CD14-positive monocyte (primary cell): ENCODE results near the gene TTC23. TPM values are rescaled to one million over a fixed set of nuclear protein-coding genes. Genes with fewer than 3 reads are reported as not detected.

Experiments used
- DNase-seq, 3 donors: peaks; one replicate each; pipeline ENCODE4 v3.0.0-alpha.2; 2011 to 2022
- H2AFZ ChIP-seq: 2 replicates; pipeline ENCODE4 v1.6.0; 2012; ENCODE audit warnings: mild to moderate bottlenecking, low read depth, low read length, inconsistent platforms; ENCODE audit not compliant: insufficient read depth, poor library complexity, severe bottlenecking
- H3K27ac ChIP-seq, 2 donors: 1 replicate in 1 of 2; 2 replicates in 1 of 2; pipeline ENCODE4 v1.5.1; 2012 to 2013; ENCODE audit warnings: low read length in 2 of 2, control low read depth in 1 of 2, inconsistent platforms in 1 of 2, low read depth in 1 of 2, mild to moderate bottlenecking in 1 of 2
- H3K27me3 ChIP-seq, 2 donors: one replicate each; pipeline versions ENCODE4 v1.6.0 to v1.6.1; 2011 to 2013; ENCODE audit warnings: low read length in 2 of 2; ENCODE audit not compliant: control insufficient read depth in 2 of 2, insufficient read depth in 2 of 2
- H3K36me3 ChIP-seq, 2 donors: replicated peaks in 1 of 2; 1 replicate in 1 of 2; 2 replicates in 1 of 2; pipeline versions ENCODE4 v1.5.1 to v1.6.1; 2012 to 2013; ENCODE audit warnings: low read length in 2 of 2, control low read depth in 1 of 2, inconsistent platforms in 1 of 2, mild to moderate bottlenecking in 1 of 2; ENCODE audit not compliant: insufficient read depth in 2 of 2, control insufficient read depth in 1 of 2
- H3K4me1 ChIP-seq, 2 donors: 1 replicate in 1 of 2; 2 replicates in 1 of 2; pipeline versions ENCODE4 v1.5.1 to v1.6.1; 2012 to 2013; ENCODE audit warnings: low read length in 2 of 2, control low read depth in 1 of 2, inconsistent platforms in 1 of 2, mild to moderate bottlenecking in 1 of 2, moderate library complexity in 1 of 2; ENCODE audit not compliant: insufficient read depth in 2 of 2, control insufficient read depth in 1 of 2
- H3K4me2 ChIP-seq: replicated peaks from 2 replicates; pipeline ENCODE3; 2012; ENCODE audit warnings: low read length, moderate library complexity, mild to moderate bottlenecking; ENCODE audit not compliant: poor library complexity, severe bottlenecking; ENCODE audit errors: extremely low read depth
- H3K4me3 ChIP-seq, 3 experiments: fragments of 200-600 bp in 1 of 3; sonication (generic) in 1 of 3; replicated peaks in 1 of 3; 1 replicate in 2 of 3; 2 replicates in 1 of 3; pipeline ENCODE4 v1.5.1; 2011 to 2013; ENCODE audit warnings: low read length in 3 of 3, mild to moderate bottlenecking in 3 of 3, control low read depth in 2 of 3, low read depth in 2 of 3, inconsistent platforms in 1 of 3, moderate library complexity in 1 of 3
- H3K79me2 ChIP-seq: 2 replicates; pipeline ENCODE4 v1.6.0; 2012; ENCODE audit warnings: mild to moderate bottlenecking, control low read depth, inconsistent platforms, low read length, moderate library complexity; ENCODE audit not compliant: insufficient read depth
- H3K9ac ChIP-seq: 2 replicates; pipeline ENCODE4 v1.6.0; 2017; ENCODE audit warnings: low read length, mild to moderate bottlenecking; ENCODE audit not compliant: insufficient read depth, poor library complexity, severe bottlenecking
- H3K9me3 ChIP-seq, 2 donors: replicated peaks in 1 of 2; 1 replicate in 1 of 2; 2 replicates in 1 of 2; pipeline versions ENCODE4 v1.5.1 to v1.6.1; 2012 to 2013; ENCODE audit warnings: low read length in 2 of 2, control low read depth in 1 of 2; ENCODE audit not compliant: control insufficient read depth in 1 of 2, insufficient read depth in 1 of 2
- H4K20me1 ChIP-seq: 2 replicates; pipeline ENCODE4 v1.6.0; 2012; ENCODE audit warnings: mild to moderate bottlenecking, low read length, control low read depth, moderate library complexity; ENCODE audit not compliant: insufficient read depth
- H3K27ac Mint-ChIP-seq, 7 donors: one replicate each; pipeline ENCODE4 v1.8.0; 2020; ENCODE audit warnings: mild to moderate bottlenecking in 7 of 7, mixed read lengths in 7 of 7, moderate library complexity in 6 of 7, inconsistent platforms in 2 of 7
- H3K27me3 Mint-ChIP-seq, 3 donors: one replicate each; pipeline ENCODE4 v1.8.0; 2021 to 2022; ENCODE audit warnings: low read depth in 3 of 3, mild to moderate bottlenecking in 3 of 3, mixed read lengths in 3 of 3, moderate library complexity in 3 of 3, inconsistent platforms in 1 of 3
- H3K36me3 Mint-ChIP-seq, 2 donors: one replicate each; pipeline ENCODE4 v1.8.0; 2020; ENCODE audit warnings: mixed read lengths in 2 of 2, inconsistent platforms in 1 of 2, mild to moderate bottlenecking in 1 of 2
- H3K4me1 Mint-ChIP-seq: one replicate; pipeline ENCODE4 v1.8.0; 2020; ENCODE audit warnings: mild to moderate bottlenecking, mixed read lengths
- H3K4me3 Mint-ChIP-seq, 2 donors: one replicate each; pipeline ENCODE4 v1.8.0; 2020; ENCODE audit warnings: mild to moderate bottlenecking in 2 of 2, mixed read lengths in 2 of 2, moderate library complexity in 1 of 2
- H3K9me3 Mint-ChIP-seq, 7 donors: one replicate each; pipeline ENCODE4 v1.8.0; 2020 to 2022; ENCODE audit warnings: mixed read lengths in 7 of 7, mild to moderate bottlenecking in 6 of 7, moderate library complexity in 6 of 7, inconsistent platforms in 2 of 7
- WGBS: methylation state at CpG from one replicate; pipeline ENCODE4 v1.1.5; 2013; ENCODE audit warnings: missing lambda C conversion rate; ENCODE audit not compliant: insufficient coverage; 5-methylcytosine and 5-hydroxymethylcytosine counted together
- intact Hi-C, 2 donors: fragments of 100-400 bp; cut with micrococcal nuclease; formaldehyde crosslinking; loops; one replicate each; pipeline versions ENCODE4 v1.15.0 to v1.15.1; 2023
- polyA plus RNA-seq, 3 donors: library from polyadenylated mRNA; depleted of rRNA in 1 of 3; unstranded in 2 of 3; stranded (reverse) in 1 of 3; fragments of 300-500 nt in 2 of 3; fragments of >200 nt in 1 of 3; fragmentation: Illumina TruSeq in 2 of 3; gene quantifications; 1 replicate in 2 of 3; 2 replicates in 1 of 3; pipeline ENCODE4 v1.2.3, GENCODE V29; 2012 to 2021
- TF ChIP-seq, protein P1 (sequence below): fragments of 200-600 bp; IDR thresholded peaks from one replicate; pipeline ENCODE4 v1.8.0; 2022; ENCODE audit warnings: antibody characterized with exemption, mild to moderate bottlenecking

Gene TTC23
- polyA plus RNA-seq, 3 donors = 0.51 to 0.55 TPM; not detected in 1

DNA sequence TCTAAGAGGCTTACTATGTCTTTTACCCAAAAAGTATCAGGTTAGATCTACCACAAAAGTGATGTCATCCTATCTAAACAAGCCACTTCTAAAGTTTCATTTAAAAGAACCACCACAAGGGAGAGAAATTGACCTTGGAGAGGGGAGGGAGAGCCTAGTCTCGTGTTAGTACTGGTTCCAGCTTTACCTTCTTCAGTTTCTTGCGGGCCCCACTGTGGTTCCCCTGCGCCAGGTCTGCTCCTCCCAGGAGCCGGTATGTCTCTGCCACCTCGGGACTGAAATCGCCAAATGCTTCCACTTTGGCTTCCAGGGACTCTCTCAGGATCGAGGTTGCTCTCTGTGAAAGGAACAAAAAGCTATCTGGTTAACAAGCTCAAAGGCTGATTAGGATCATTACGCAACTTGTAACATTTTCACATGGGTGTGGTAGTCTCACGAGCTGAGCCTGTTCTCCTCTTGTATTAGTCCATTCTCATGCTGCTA, 93.4 kb downstream of the TTC23 start:
- 81% methylated on average over 9 of the region's 9 CpGs for WGBS
- Mint-ChIP-seq H3K4me3 (no peak overlapping the region), H3K27ac (no peak overlapping the region), H3K4me1 (peaks cover 1% of the 10 kb centered on the region), H3K27me3 (peaks cover 0 to 2% (median 2%) of the 10 kb centered on the region in 3 donors), H3K36me3 (peaks cover 0 to 7% of the 10 kb centered on the region in 2 donors), H3K9me3 (peaks cover 0 to 6% (median 2%) of the 10 kb centered on the region in 7 donors)
- H3K4me1 ChIP-seq = no peaks in the 10 kb centered on the region
- H3K36me3 ChIP-seq = no peaks in the 10 kb centered on the region
- H4K20me1 ChIP-seq = no peaks in the 10 kb centered on the region
- no peak for DNase-seq
- no peak overlapping the region for H2AFZ ChIP-seq
- H3K4me3 ChIP-seq = no peak overlapping the region
- TF ChIP-seq, protein P1, sequence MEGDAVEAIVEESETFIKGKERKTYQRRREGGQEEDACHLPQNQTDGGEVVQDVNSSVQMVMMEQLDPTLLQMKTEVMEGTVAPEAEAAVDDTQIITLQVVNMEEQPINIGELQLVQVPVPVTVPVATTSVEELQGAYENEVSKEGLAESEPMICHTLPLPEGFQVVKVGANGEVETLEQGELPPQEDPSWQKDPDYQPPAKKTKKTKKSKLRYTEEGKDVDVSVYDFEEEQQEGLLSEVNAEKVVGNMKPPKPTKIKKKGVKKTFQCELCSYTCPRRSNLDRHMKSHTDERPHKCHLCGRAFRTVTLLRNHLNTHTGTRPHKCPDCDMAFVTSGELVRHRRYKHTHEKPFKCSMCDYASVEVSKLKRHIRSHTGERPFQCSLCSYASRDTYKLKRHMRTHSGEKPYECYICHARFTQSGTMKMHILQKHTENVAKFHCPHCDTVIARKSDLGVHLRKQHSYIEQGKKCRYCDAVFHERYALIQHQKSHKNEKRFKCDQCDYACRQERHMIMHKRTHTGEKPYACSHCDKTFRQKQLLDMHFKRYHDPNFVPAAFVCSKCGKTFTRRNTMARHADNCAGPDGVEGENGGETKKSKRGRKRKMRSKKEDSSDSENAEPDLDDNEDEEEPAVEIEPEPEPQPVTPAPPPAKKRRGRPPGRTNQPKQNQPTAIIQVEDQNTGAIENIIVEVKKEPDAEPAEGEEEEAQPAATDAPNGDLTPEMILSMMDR = no peak
- no peaks in the 10 kb centered on the region for H3K9me3 ChIP-seq
- no peak overlapping the region for H3K9ac ChIP-seq
- no peaks in the 10 kb centered on the region for H3K27me3 ChIP-seq
- no peaks in the 10 kb centered on the region for H3K79me2 ChIP-seq
- intact Hi-C loops = no loop called here
- H3K4me2 ChIP-seq = no peak overlapping the region
- H3K27ac ChIP-seq = no peak overlapping the region

DNA sequence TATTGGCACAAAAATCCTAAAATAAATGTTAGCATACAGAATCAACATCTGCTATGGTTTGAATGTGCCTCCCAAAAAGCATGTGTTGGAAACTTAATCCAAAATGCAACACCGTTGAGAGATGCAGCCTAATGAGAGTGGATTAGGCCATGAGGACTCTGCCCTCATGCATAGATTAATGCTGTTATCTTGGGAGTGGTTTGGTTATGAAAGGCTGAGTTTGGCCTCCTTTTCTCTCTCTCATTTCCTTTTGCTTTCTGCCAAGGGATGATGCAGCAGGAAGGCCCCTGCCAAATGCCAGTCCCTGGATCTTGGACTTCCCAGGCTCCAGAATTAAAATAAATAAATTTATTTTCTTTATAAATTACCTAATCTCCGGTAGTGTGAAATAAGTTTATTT, 95.1 kb downstream of the TTC23 start:
- no peak for DNase-seq
- Mint-ChIP-seq H3K27ac (no peak overlapping the region), H3K27me3 (peaks cover 0 to 2% (median 2%) of the 10 kb centered on the region in 3 donors), H3K36me3 (peaks cover 0 to 6% of the 10 kb centered on the region in 2 donors), H3K4me3 (no peak overlapping the region), H3K9me3 (peaks cover 0 to 6% (median 2%) of the 10 kb centered on the region in 7 donors), H3K4me1 (peaks cover 1% of the 10 kb centered on the region)
- Histone ChIP-seq H3K4me1 (no peaks in the 10 kb centered on the region), H3K27ac (no peak overlapping the region), H3K27me3 (no peaks in the 10 kb centered on the region), H2AFZ (no peak overlapping the region), H4K20me1 (no peaks in the 10 kb centered on the region), H3K36me3 (no peaks in the 10 kb centered on the region), H3K79me2 (no peaks in the 10 kb centered on the region), H3K9me3 (no peaks in the 10 kb centered on the region), H3K4me3 (no peak overlapping the region), H3K4me2 (no peak overlapping the region), H3K9ac (no peak overlapping the region)
- 100% methylated on average over 1 of the region's 2 CpGs for WGBS
- TF ChIP-seq, protein P1 = no peak
- intact Hi-C loops = no loop called here
